Endodermal cell (in vitro differentiated cells): ENCODE data around the gene CSGALNACT2. TPM values are rescaled to one million over a fixed set of nuclear protein-coding genes. Genes with fewer than 3 reads are reported as not detected.
"Not testable (repeated sequence)": the region's sequence is repeated elsewhere in the genome, so short reads cannot be mapped to it uniquely, and the experiment has no call there.

Source experiments
- DNase-seq: peaks from one replicate; pipeline ENCODE4 v3.0.0-alpha.2; 2017
- H3K27ac ChIP-seq: 2 replicates; pipeline ENCODE4 v1.5.1; 2013; ENCODE audit warnings: mild to moderate bottlenecking, low read depth, low read length, moderate library complexity
- H3K27me3 ChIP-seq: 2 replicates; pipeline ENCODE4 v1.6.1; 2013; ENCODE audit warnings: mild to moderate bottlenecking, low read length, moderate library complexity; ENCODE audit not compliant: insufficient read depth, control insufficient read depth, poor library complexity, severe bottlenecking
- H3K36me3 ChIP-seq: 2 replicates; pipeline ENCODE4 v1.7.0; 2013; ENCODE audit warnings: mild to moderate bottlenecking, low read length, moderate library complexity; ENCODE audit not compliant: control insufficient read depth, insufficient read depth
- H3K4me1 ChIP-seq: one replicate; pipeline ENCODE4 v1.7.0; 2013; ENCODE audit warnings: low read length; ENCODE audit not compliant: control insufficient read depth, insufficient read depth
- H3K4me3 ChIP-seq: 2 replicates; pipeline ENCODE4 v1.5.1; 2013; ENCODE audit warnings: mild to moderate bottlenecking, low read length, moderate library complexity
- H3K9ac ChIP-seq: 2 replicates; pipeline ENCODE4 v1.6.1; 2013; ENCODE audit warnings: mild to moderate bottlenecking, low read length, moderate library complexity; ENCODE audit not compliant: poor library complexity, severe bottlenecking; ENCODE audit errors: extremely low read depth
- H3K9me3 ChIP-seq: 2 replicates; pipeline ENCODE4 v1.6.1; 2013; ENCODE audit warnings: mild to moderate bottlenecking, low read length, moderate library complexity; ENCODE audit not compliant: control insufficient read depth
- H3K27ac Mint-ChIP-seq: 2 replicates; pipeline ENCODE4 v1.8.0; 2020; ENCODE audit warnings: mixed read lengths
- H3K27me3 Mint-ChIP-seq: 2 replicates; pipeline ENCODE4 v1.8.0; 2021; ENCODE audit warnings: mild to moderate bottlenecking, mixed read lengths; ENCODE audit not compliant: insufficient read depth
- H3K36me3 Mint-ChIP-seq: 2 replicates; pipeline ENCODE4 v1.8.0; 2020; ENCODE audit warnings: low read depth, mixed read lengths
- H3K4me1 Mint-ChIP-seq: 2 replicates; pipeline ENCODE4 v1.8.0; 2020; ENCODE audit warnings: mixed read lengths
- H3K4me3 Mint-ChIP-seq: 2 replicates; pipeline ENCODE4 v1.8.0; 2020; ENCODE audit warnings: mild to moderate bottlenecking, moderate library complexity, mixed read lengths
- H3K9me3 Mint-ChIP-seq: 2 replicates; pipeline ENCODE4 v1.8.0; 2020; ENCODE audit warnings: mild to moderate bottlenecking, mixed read lengths
- CTCF ChIP-seq: fragments of 200-600 bp; sonication (generic); conservative IDR thresholded peaks from 2 replicates; pipeline ENCODE4 v1.5.0; 2021; ENCODE audit warnings: antibody characterized with exemption, mild to moderate bottlenecking
- WGBS, 2 experiments: methylation state at CpG; one replicate each; pipeline versions ENCODE4 v1.1.5 to v1.1.7; 2013; ENCODE audit warnings: missing lambda C conversion rate in 2 of 2, mixed read lengths in 1 of 2; ENCODE audit not compliant: insufficient coverage in 1 of 2, insufficient read length in 1 of 2; 5-methylcytosine and 5-hydroxymethylcytosine counted together
- total RNA-seq, 2 donors: library from RNA; stranded (reverse); fragmentation: NEBNext Ultra II Directional in 1 of 2; extraction: Animal tissue kit (Norgen Biotek cat#: 25700) in 1 of 2; gene quantifications; 2 replicates in 1 of 2; 3 replicates in 1 of 2; pipeline ENCODE4 v1.2.1, GENCODE V29; 2021

The CSGALNACT2 gene
- total RNA-seq, 2 donors from 2014 or later: 7.3 to 8.6 TPM

GRCh38 chr10:43145311-43145710, 7.1 kb downstream of the CSGALNACT2 start:
- Histone ChIP-seq H3K27ac (no peak overlapping the region), H3K4me3 (no peak overlapping the region), H3K9me3 (no peaks in the 10 kb centered on the region), H3K9ac (no peak overlapping the region), H3K4me1 (no peaks in the 10 kb centered on the region), H3K36me3 (no peaks in the 10 kb centered on the region), H3K27me3 (no peaks in the 10 kb centered on the region)
- no peak overlapping the region for H3K27ac Mint-ChIP-seq
- TF ChIP-seq CTCF: no peak
- 87 to 100% methylated on average over 4 to 6 of the region's 6 CpGs for WGBS, 2 experiments
- H3K4me3 Mint-ChIP-seq: no peak overlapping the region
- no peak for DNase-seq
- H3K4me1 Mint-ChIP-seq: no peaks in the 10 kb centered on the region
- H3K36me3 Mint-ChIP-seq: peaks cover 3% of the 10 kb centered on the region
- no peaks in the 10 kb centered on the region for H3K27me3 Mint-ChIP-seq
- H3K9me3 Mint-ChIP-seq: peaks cover 9% of the 10 kb centered on the region

- H3K4me3 Mint-ChIP-seq, H3K36me3 ChIP-seq, H3K27me3 ChIP-seq, H3K9me3 ChIP-seq, H3K27me3 Mint-ChIP-seq, H3K4me1 ChIP-seq, H3K9ac ChIP-seq, H3K36me3 Mint-ChIP-seq, H3K4me1 Mint-ChIP-seq, H3K27ac Mint-ChIP-seq, H3K27ac ChIP-seq, DNase-seq, H3K4me3 ChIP-seq, H3K9me3 Mint-ChIP-seq: not testable (repeated sequence)
- WGBS, 2 experiments: 96 to 100% methylated on average over 1 of the region's 1 CpG
These were observed 7.7 kb downstream of the CSGALNACT2 start for GRCh38 chr10:43145936-43146335.

GRCh38 chr10:43151371-43151770, 13.1 kb downstream of the CSGALNACT2 start:
- Histone ChIP-seq H3K9ac (no peak overlapping the region), H3K9me3 (no peaks in the 10 kb centered on the region), H3K4me3 (no peak overlapping the region), H3K27me3 (no peaks in the 10 kb centered on the region), H3K4me1 (no peaks in the 10 kb centered on the region), H3K27ac (no peak overlapping the region), H3K36me3 (no peaks in the 10 kb centered on the region)
- peaks cover 9% of the 10 kb centered on the region for H3K9me3 Mint-ChIP-seq
- H3K27me3 Mint-ChIP-seq: no peaks in the 10 kb centered on the region
- no peak overlapping the region for H3K4me3 Mint-ChIP-seq
- H3K4me1 Mint-ChIP-seq: peaks cover 8% of the 10 kb centered on the region
- H3K27ac Mint-ChIP-seq: no peak overlapping the region
- no peak for TF ChIP-seq CTCF
- no peak for DNase-seq
- 84 to 92% methylated on average over 2 of the region's 2 CpGs for WGBS, 2 experiments
- H3K36me3 Mint-ChIP-seq: peaks cover 3% of the 10 kb centered on the region

- Histone ChIP-seq H3K27me3 (no peaks in the 10 kb centered on the region), H3K4me1 (no peaks in the 10 kb centered on the region), H3K36me3 (no peaks in the 10 kb centered on the region), H3K4me3 (no peak overlapping the region), H3K27ac (no peak overlapping the region), H3K9me3 (no peaks in the 10 kb centered on the region), H3K9ac (no peak overlapping the region)
- no peak for DNase-seq
- Mint-ChIP-seq H3K27ac (no peak overlapping the region), H3K4me3 (no peak overlapping the region), H3K36me3 (no peaks in the 10 kb centered on the region), H3K9me3 (no peaks in the 10 kb centered on the region), H3K4me1 (peaks cover 8% of the 10 kb centered on the region), H3K27me3 (no peaks in the 10 kb centered on the region)
- no peak for TF ChIP-seq CTCF
- no CpG with 5 or more reads among the region's 2 CpGs for WGBS, 2 experiments
These were observed 15.7 kb downstream of the CSGALNACT2 start for GRCh38 chr10:43153901-43154300.
